ENCODE data around the gene AZU1.
A peak's percentile ranks its signal among the peaks of the same experiment; 100 is the strongest.

AZU1 gene

GRCh38 chr19:795073-795611, 32.5 kb upstream of the AZU1 start:
- Histone ChIP-seq H3K4me3 (ENCODE audit: insufficient read depth, low read length, poor library complexity, severe bottlenecking) (no peak overlapping the region), H3K27me3 (ENCODE audit: low read length) (no peaks in the 10 kb centered on the region), H4K20me1 (ENCODE audit: low read depth, low read length) (peaks cover 10% of the 10 kb centered on the region), H3K36me3 (ENCODE audit: low read length) (peaks cover 5% of the 10 kb centered on the region; the same call in 1 of the 2 replicates), H3F3A (ENCODE audit: insufficient read depth) (no peaks in the 10 kb centered on the region), H3K4me2 (ENCODE audit: low read depth, low read length, poor library complexity, severe bottlenecking) (no peak overlapping the region), H3K9me3 (ENCODE audit: insufficient read depth, low read length) (no peaks in the 10 kb centered on the region), H3K9me2 (replicated peaks; ENCODE audit: insufficient read depth, low read length) (no peaks in the 10 kb centered on the region), H3K27ac (ENCODE audit: low read depth, low read length) (no peak overlapping the region), H3K9ac (ENCODE audit: low read length) (no peak overlapping the region), H2AFZ (ENCODE audit: low read depth, low read length, severe bottlenecking) (no peak overlapping the region), H3K79me2 (ENCODE audit: insufficient read depth, low read length) (peaks cover 23% of the 10 kb centered on the region)
- no peak for TF ChIP-seq EZH2phosphoT487 (conservative IDR thresholded peaks at IDR 0.05; ENCODE audit: low read length)

GRCh38 chr19:795691-796581, 31.7 kb upstream of the AZU1 start:
- peak overlapping the region; percentile 90 for H2AFZ ChIP-seq (ENCODE audit: low read depth, low read length, severe bottlenecking)
- TF ChIP-seq CTCF (IDR thresholded peaks at IDR 0.05; ENCODE audit: insufficient read depth, low read length, poor library complexity, severe bottlenecking) (no peak), EZH2phosphoT487 (conservative IDR thresholded peaks at IDR 0.05; ENCODE audit: low read length) (no peak)
- no peaks in the 10 kb centered on the region for H3K9me3 ChIP-seq (ENCODE audit: insufficient read depth, low read length)
- peaks cover 14% of the 10 kb centered on the region for H4K20me1 ChIP-seq (ENCODE audit: low read depth, low read length)
- no peaks in the 10 kb centered on the region for H3F3A ChIP-seq (ENCODE audit: insufficient read depth)
- H3K4me3 ChIP-seq (ENCODE audit: insufficient read depth, low read length, poor library complexity, severe bottlenecking): peak overlapping the region; percentile 62
- peak overlapping the region; percentile 74 for H3K4me2 ChIP-seq (ENCODE audit: low read depth, low read length, poor library complexity, severe bottlenecking)
- no peaks in the 10 kb centered on the region for H3K27me3 ChIP-seq (ENCODE audit: low read length)
- H3K27ac ChIP-seq (ENCODE audit: low read depth, low read length): no peak overlapping the region
- no peaks in the 10 kb centered on the region for H3K9me2 ChIP-seq (replicated peaks; ENCODE audit: insufficient read depth, low read length)
- peaks cover 8% of the 10 kb centered on the region; the same call in 1 of the 2 replicates for H3K36me3 ChIP-seq (ENCODE audit: low read length)
- H3K9ac ChIP-seq (ENCODE audit: low read length): peak overlapping the region; percentile 68
- peaks cover 31% of the 10 kb centered on the region for H3K79me2 ChIP-seq (ENCODE audit: insufficient read depth, low read length)

DNA sequence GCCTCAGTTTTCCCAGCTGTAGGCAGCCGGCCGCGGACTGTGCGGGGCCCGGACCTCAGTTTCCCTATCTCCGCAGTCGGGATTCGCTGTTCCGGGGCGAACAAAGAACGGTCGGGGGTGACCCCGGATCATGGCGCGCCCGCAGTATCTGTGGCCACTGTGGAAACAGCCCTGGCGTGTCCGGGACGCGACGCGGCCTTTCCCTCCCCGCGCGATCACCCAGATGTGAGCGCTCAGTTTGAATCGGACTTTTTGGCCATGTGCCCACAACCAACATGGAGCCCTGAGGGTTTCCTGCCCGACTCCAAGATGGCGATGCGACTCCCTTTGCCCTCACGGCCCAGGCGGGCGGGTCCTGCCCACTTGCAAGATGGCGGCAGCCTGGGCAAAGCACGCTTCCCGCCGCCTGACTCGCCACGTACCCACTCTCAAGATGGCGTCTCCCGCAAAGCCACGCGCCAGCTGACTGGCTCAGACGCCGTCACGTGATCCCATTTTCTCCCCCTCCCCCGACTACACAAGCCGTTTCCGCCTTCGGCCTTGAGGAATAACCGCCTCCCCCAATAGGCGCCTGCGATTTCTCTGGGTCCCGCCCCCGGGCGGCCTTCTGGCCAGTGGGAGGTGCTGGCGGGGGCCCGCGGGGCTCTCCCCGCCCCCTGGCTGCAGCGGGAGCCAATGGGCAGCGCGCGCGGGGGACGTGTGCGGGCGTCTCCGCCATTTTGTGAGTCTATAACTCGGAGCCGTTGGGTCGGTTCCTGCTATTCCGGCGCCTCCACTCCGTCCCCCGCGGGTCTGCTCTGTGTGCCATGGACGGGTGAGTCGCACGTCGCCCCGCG, 30.7 kb upstream of the AZU1 start, which contains the start of gene PTBP1:
Gene PTBP1 (plus strand): TSS at position 761 of the 836 bp plus-strand sequence. CDS start 46 bp downstream, at position 807.
- peak within 1 kb of the TSS; percentile 78 for H3K4me2 ChIP-seq (ENCODE audit: low read depth, low read length, poor library complexity, severe bottlenecking)
- H3K27ac ChIP-seq (ENCODE audit: low read depth, low read length): peak within 1 kb of the TSS; percentile 90
- H2AFZ ChIP-seq (ENCODE audit: low read depth, low read length, severe bottlenecking): peak within 1 kb of the TSS; percentile 90

More for the DNA sequence above, 30.7 kb upstream of the AZU1 start, which contains the start of gene PTBP1:
- Histone ChIP-seq H3K79me2 (ENCODE audit: insufficient read depth, low read length) (peaks cover 41% of the 10 kb centered on the region), H4K20me1 (ENCODE audit: low read depth, low read length) (peaks cover 23% of the 10 kb centered on the region), H3K9me3 (ENCODE audit: insufficient read depth, low read length) (no peaks in the 10 kb centered on the region), H3K4me3 (ENCODE audit: insufficient read depth, low read length, poor library complexity, severe bottlenecking) (peak within 1 kb of the TSS; percentile 74), H3F3A (ENCODE audit: insufficient read depth) (no peaks in the 10 kb centered on the region), H3K9me2 (replicated peaks; ENCODE audit: insufficient read depth, low read length) (no peaks in the 10 kb centered on the region), H3K9ac (ENCODE audit: low read length) (peak within 1 kb of the TSS; percentile 98), H3K27me3 (ENCODE audit: low read length) (no peaks in the 10 kb centered on the region), H3K36me3 (ENCODE audit: low read length) (peaks cover 8% of the 10 kb centered on the region; the same call in 1 of the 2 replicates)
- TF ChIP-seq EZH2phosphoT487 (conservative IDR thresholded peaks at IDR 0.05; ENCODE audit: low read length) (no peak), CTCF (IDR thresholded peaks at IDR 0.05; ENCODE audit: insufficient read depth, low read length, poor library complexity, severe bottlenecking) (no peak)
